SH-SY5Y (cell line): Measurements from ENCODE around the gene NEUROG1.

Experiments used
- GATA2 ChIP-seq: IDR thresholded peaks from 2 replicates; pipeline ENCODE4 v1.6.1; 2011; ENCODE audit warnings: mild to moderate bottlenecking, low read depth, low read length
- GATA3 ChIP-seq: IDR thresholded peaks from 2 replicates; pipeline ENCODE4 v1.6.1; 2011; ENCODE audit warnings: low read depth, mild to moderate bottlenecking, low read length, moderate library complexity

DNA sequence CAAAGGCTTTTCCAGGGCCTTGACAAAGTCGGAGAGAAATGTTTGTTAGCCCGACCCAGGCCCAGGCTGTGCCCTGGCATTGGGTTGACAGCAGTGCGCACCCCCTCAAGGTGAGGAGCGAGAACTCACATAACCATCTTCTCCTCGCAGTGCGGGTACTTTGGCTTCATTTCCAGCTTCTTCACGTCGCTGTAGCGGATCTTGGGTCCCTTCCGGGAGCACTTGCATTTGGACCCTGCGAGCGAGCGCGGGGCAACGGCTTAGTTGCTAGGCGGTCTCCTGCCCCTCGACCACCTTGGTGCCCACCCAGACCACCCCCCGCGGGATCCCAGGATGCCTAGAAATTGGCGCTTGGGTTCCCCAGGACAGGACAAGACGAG lies 42.5 kb upstream of the NEUROG1 start:
- no peak for TF ChIP-seq GATA2
- no peak for TF ChIP-seq GATA3
